Left kidney (tissue), 8 donors: ENCODE measurements around the gene OR4D2. TPM values are rescaled to one million over a fixed set of nuclear protein-coding genes. Genes with fewer than 3 reads are reported as not detected.
A peak's percentile ranks its signal among the peaks of the same experiment; 100 is the strongest.
"Not testable (repeated sequence)": the region's sequence is repeated elsewhere in the genome, so short reads cannot be mapped to it uniquely, and the experiment has no call there.

Experiments used
- DNase-seq: peaks from one replicate; pipeline ENCODE4 v3.0.0-alpha.2; 2013
- long read RNA-seq, 8 donors: transcript quantifications; one replicate each; lab custom pipeline, GENCODE V29; 2026
- polyA plus RNA-seq: library from polyadenylated mRNA; unstranded; fragments of 120-200 nt; gene quantifications from one replicate; pipeline ENCODE4 v1.2.1, GENCODE V29; 2013; ENCODE audit not compliant: insufficient read length

OR4D2 gene
- polyA plus RNA-seq = not detected
- long read RNA-seq, donor 1 = 0 reads
- long read RNA-seq, donor 2 = 0 reads
- long read RNA-seq, donor 3 = 0 reads
- long read RNA-seq, donor 4 = 0 reads
- long read RNA-seq, donor 5 = 0 reads
- long read RNA-seq, donor 6 = 0 reads
- long read RNA-seq, donor 7 = 0 reads
- long read RNA-seq, donor 8 = 0 reads

- DNase-seq = no peak
Observed at GRCh38 chr17:58166682-58167081, at the start of gene OR4D2. TSS of gene OR4D2 (plus strand) at chr17:58166982. CDS start at chr17:58169656, 2,674 bp downstream.

- DNase-seq = no peak
Observed at GRCh38 chr17:58117382-58117781, 49.4 kb upstream of the OR4D2 start.

GRCh38 chr17:58119491-58119890 is 47.3 kb upstream of the OR4D2 start:
- DNase-seq = no peak

GRCh38 chr17:58120195-58120822 is 46.5 kb upstream of the OR4D2 start:
- peak; percentile 83 for DNase-seq

- no peak for DNase-seq
Observed at GRCh38 chr17:58121925-58122324, 44.9 kb upstream of the OR4D2 start.

GRCh38 chr17:58127846-58128245 is 38.9 kb upstream of the OR4D2 start:
- no peak for DNase-seq

- DNase-seq = not testable (repeated sequence)
Observed at GRCh38 chr17:58132697-58133096, 34.1 kb upstream of the OR4D2 start.

- DNase-seq = no peak
Observed at GRCh38 chr17:58136669-58137279, 30.0 kb upstream of the OR4D2 start.

- DNase-seq = no peak
Observed at GRCh38 chr17:58141505-58141904, 25.3 kb upstream of the OR4D2 start.

- not testable (repeated sequence) for DNase-seq
Observed at GRCh38 chr17:58143335-58143734, 23.4 kb upstream of the OR4D2 start.

GRCh38 chr17:58144801-58145200 is 22.0 kb upstream of the OR4D2 start:
- no peak for DNase-seq

GRCh38 chr17:58147930-58148434 is 18.8 kb upstream of the OR4D2 start, which contains the start of gene OR4D1:
TSS of gene OR4D1 (plus strand) at chr17:58148384. CDS start at chr17:58155154, 6,770 bp downstream.
- no peak for DNase-seq

GRCh38 chr17:58148609-58149008 is 18.2 kb upstream of the OR4D2 start:
- no peak for DNase-seq

- no peak for DNase-seq
Observed at GRCh38 chr17:58150394-58150793, 16.4 kb upstream of the OR4D2 start.

- no peak for DNase-seq
Observed at GRCh38 chr17:58153046-58153445, 13.7 kb upstream of the OR4D2 start.

GRCh38 chr17:58153671-58154070 is 13.1 kb upstream of the OR4D2 start:
- no peak for DNase-seq

GRCh38 chr17:58156839-58157803 is 9.7 kb upstream of the OR4D2 start:
- DNase-seq = peak; percentile 10

- no peak for DNase-seq
Observed at GRCh38 chr17:58158181-58158580, 8.6 kb upstream of the OR4D2 start.

GRCh38 chr17:58161566-58161965 is 5.2 kb upstream of the OR4D2 start:
- DNase-seq = no peak

GRCh38 chr17:58165981-58166380 is 801 bp upstream of the OR4D2 start:
- DNase-seq = no peak

GRCh38 chr17:58170622-58171021 is 3.8 kb downstream of the OR4D2 start:
- no peak for DNase-seq
